Testis (tissue), 3 donors: ENCODE results near the gene RNF44. TPM values are rescaled to one million over a fixed set of nuclear protein-coding genes. Genes with fewer than 3 reads are reported as not detected.
"Not testable (repeated sequence)": the region's sequence is repeated elsewhere in the genome, so short reads cannot be mapped to it uniquely, and the experiment has no call there.

ENCODE experiments used
- DNase-seq: peaks from one replicate; pipeline ENCODE4 v3.0.0-alpha.2; 2019
- H3K27ac ChIP-seq, 2 donors: fragments of 200-600 bp; sonication (generic); one replicate each; pipeline ENCODE4 v1.5.1; 2019
- H3K27me3 ChIP-seq: fragments of 200-600 bp; sonication (generic); one replicate; pipeline ENCODE4 v1.5.1; 2019
- H3K36me3 ChIP-seq: fragments of 200-600 bp; sonication (generic); one replicate; pipeline ENCODE4 v1.5.1; 2017; ENCODE audit warnings: low read depth; ENCODE audit errors: missing control alignments
- H3K4me1 ChIP-seq: fragments of 200-600 bp; sonication (generic); one replicate; pipeline ENCODE4 v1.5.1; 2019
- H3K4me3 ChIP-seq, 2 donors: fragments of 200-600 bp; sonication (generic); one replicate each; pipeline ENCODE4 v1.5.1; 2017 to 2019
- H3K9me3 ChIP-seq: fragments of 200-600 bp; sonication (generic); one replicate; pipeline ENCODE4 v1.5.1; 2017
- POLR2A ChIP-seq: fragments of 450-650 bp; IDR thresholded peaks from one replicate; pipeline ENCODE4 v1.6.1; 2017; ENCODE audit warnings: antibody characterized with exemption, mild to moderate bottlenecking, moderate library complexity
- WGBS, 2 donors: methylation state at CpG; one replicate each; pipeline ENCODE4 v1.1.5; 2018; 5-methylcytosine and 5-hydroxymethylcytosine counted together
- intact Hi-C: fragments of 100-400 bp; cut with DNase I; formaldehyde crosslinking; loops from one replicate; pipeline ENCODE4 v1.15.1; 2023; ENCODE audit warnings: low total_unique reads
- polyA plus RNA-seq: library from polyadenylated mRNA; stranded (reverse); fragments of 350-450 nt; fragmentation: Illumina TruSeq; extraction: RNeasy Lipid Tissue Mini Kit (QIAGEN cat#74804); gene quantifications from one replicate; pipeline ENCODE4 v1.2.3, GENCODE V29; 2014; ENCODE audit warnings: low read depth, low replicate concordance; ENCODE audit not compliant: insufficient read depth
- small RNA-seq, 2 donors: library from RNA; depleted of rRNA; stranded (forward); fragments of <200 nt; gene quantifications; one replicate each; pipeline ENCODE3, GENCODE V24; 2016
- total RNA-seq, 2 donors: library from RNA; depleted of rRNA; stranded (reverse); fragments of >200 nt; gene quantifications; one replicate each; pipeline ENCODE4 v1.2.3, GENCODE V29; 2016
- TF ChIP-seq, protein P1 (sequence below), 3 experiments: fragments of 450-650 bp in 2 of 3; fragments of 200-600 bp in 1 of 3; sonication (generic) in 1 of 3; IDR thresholded peaks; one replicate each; pipeline ENCODE4 v1.5.1; 2016 to 2019; ENCODE audit warnings: antibody characterized with exemption in 3 of 3, mild to moderate bottlenecking in 2 of 3, moderate library complexity in 1 of 3

RNF44 gene
- total and polyA plus RNA-seq, 3 donors from 2014 or later, result 57.2 to 64.7 (median 60.1) TPM

DNA sequence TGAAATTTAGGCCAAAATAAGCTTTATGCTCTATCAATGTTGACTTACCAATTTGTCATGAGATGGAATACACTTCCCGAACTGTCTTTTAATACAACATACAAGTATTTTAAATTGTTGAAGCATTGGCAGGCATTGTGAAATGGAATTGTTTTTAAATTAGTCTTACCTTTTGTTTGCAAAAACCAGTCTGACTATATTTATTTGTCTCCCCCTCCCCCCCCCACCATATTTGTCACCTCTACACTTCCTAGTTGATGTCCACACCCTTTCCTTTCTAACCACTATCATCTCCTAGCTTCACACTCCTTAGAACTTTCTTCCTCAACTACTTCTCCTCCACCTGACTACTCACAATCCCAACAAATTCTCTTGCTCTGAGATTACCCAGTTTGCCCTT is 48.1 kb downstream of the RNF44 start:
- no peak overlapping the region for H3K4me3 ChIP-seq
- H3K27me3 ChIP-seq, result no peaks in the 10 kb centered on the region
- no peaks in the 10 kb centered on the region for H3K36me3 ChIP-seq
- no peak for DNase-seq
- H3K9me3 ChIP-seq, result no peaks in the 10 kb centered on the region
- no peak for TF ChIP-seq POLR2A
- TF ChIP-seq, protein P1, sequence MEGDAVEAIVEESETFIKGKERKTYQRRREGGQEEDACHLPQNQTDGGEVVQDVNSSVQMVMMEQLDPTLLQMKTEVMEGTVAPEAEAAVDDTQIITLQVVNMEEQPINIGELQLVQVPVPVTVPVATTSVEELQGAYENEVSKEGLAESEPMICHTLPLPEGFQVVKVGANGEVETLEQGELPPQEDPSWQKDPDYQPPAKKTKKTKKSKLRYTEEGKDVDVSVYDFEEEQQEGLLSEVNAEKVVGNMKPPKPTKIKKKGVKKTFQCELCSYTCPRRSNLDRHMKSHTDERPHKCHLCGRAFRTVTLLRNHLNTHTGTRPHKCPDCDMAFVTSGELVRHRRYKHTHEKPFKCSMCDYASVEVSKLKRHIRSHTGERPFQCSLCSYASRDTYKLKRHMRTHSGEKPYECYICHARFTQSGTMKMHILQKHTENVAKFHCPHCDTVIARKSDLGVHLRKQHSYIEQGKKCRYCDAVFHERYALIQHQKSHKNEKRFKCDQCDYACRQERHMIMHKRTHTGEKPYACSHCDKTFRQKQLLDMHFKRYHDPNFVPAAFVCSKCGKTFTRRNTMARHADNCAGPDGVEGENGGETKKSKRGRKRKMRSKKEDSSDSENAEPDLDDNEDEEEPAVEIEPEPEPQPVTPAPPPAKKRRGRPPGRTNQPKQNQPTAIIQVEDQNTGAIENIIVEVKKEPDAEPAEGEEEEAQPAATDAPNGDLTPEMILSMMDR (IDR thresholded peaks at IDR 0.05), result no peak
- no peak overlapping the region for H3K27ac ChIP-seq
- WGBS, 2 donors, result 96 to 100% methylated on average over 1 of the region's 1 CpG
- H3K4me1 ChIP-seq, result no peaks in the 10 kb centered on the region
- intact Hi-C loops, result no loop called here

DNA sequence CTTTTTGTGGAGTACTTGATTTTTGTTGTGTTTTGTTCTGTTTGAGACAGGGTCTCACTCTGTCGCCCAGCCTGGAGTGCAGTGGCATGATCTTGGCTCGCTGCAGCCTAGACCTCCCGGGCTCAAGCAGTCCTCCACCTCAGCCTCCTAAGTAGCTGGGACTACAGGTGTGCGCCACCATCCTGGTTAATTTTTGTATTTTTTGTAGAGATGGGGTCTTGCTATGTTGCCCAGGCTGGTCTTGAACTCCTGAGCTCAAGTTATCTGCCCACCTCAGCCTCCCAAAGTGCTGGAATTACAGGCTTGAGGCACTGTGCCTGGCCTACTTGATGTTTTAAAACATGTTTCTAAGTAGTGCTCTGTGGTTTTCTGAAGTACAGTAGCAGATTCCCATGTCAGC is 50.0 kb downstream of the RNF44 start:
- 97% methylated on average over 4 of the region's 4 CpGs for WGBS, 2 donors
- intact Hi-C loops, H3K36me3 ChIP-seq, H3K4me3 ChIP-seq, H3K27ac ChIP-seq, H3K9me3 ChIP-seq, H3K27me3 ChIP-seq, H3K4me1 ChIP-seq, DNase-seq: not testable (repeated sequence)

DNA sequence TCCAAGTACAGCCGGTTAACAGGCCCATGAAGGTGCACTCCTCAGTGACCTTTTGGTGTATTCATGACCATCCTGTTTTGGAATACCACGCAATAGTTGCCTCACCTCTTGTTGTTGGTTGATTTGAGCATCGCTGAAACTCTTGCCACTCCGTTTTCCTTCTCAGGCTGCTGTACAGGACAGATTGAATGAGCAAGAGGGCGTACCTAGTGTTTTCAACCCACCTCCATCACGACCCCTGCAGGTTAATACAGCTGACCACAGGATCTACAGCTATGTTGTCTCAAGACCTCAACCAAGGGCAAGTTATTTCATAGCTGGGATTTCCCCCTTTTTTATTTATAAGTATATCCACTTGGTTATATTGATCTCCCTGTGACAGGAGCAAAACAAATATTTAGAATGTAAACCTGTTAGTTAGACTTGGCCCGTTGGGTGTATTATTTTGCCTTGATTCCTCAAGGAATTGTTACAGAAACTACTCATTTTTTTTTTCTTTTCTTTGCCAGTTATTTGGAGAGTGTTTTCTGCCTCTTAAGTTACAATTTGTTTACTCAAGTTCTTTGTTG is 50.9 kb downstream of the RNF44 start:
- Histone ChIP-seq H3K9me3 (no peaks in the 10 kb centered on the region), H3K4me1 (no peaks in the 10 kb centered on the region), H3K36me3 (no peaks in the 10 kb centered on the region), H3K27ac (no peak overlapping the region), H3K27me3 (no peaks in the 10 kb centered on the region), H3K4me3 (no peak overlapping the region)
- intact Hi-C loops, result no loop called here
- TF ChIP-seq, protein P1 (IDR thresholded peaks at IDR 0.05), result no peak
- TF ChIP-seq POLR2A, result no peak
- 88 to 90% methylated on average over 7 of the region's 7 CpGs for WGBS, 2 donors
- no peak for DNase-seq

DNA sequence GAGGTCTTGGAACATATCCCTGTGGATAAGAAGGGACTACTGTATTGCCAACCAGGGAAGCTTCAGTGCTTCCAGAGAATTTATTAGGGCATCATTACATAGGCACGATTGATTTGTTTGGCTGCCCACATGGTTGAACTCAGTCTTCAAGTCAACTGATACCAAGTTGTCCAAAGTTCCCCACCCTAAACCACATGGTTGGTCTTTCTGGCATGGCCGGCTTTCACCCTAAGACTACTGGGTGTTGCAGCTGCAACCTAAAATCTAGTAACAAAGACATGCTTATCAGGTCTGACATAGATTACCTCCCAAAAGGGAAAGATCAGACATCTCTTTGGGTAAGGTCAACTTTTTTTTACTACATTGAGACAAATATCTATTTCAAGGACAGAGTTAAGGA is 52.0 kb downstream of the RNF44 start:
- no peaks in the 10 kb centered on the region for H3K9me3 ChIP-seq
- no peak for DNase-seq
- intact Hi-C loops, result no loop called here
- no peaks in the 10 kb centered on the region for H3K27me3 ChIP-seq
- no peaks in the 10 kb centered on the region for H3K4me1 ChIP-seq
- whole genome bisulfite sequencing, 2 donors, result 59 to 78% methylated on average over 2 of the region's 2 CpGs
- no peaks in the 10 kb centered on the region for H3K36me3 ChIP-seq
- no peak overlapping the region for H3K27ac ChIP-seq
- TF ChIP-seq, protein P1 (IDR thresholded peaks at IDR 0.05), result no peak
- no peak for TF ChIP-seq POLR2A
- H3K4me3 ChIP-seq, result no peak overlapping the region

DNA sequence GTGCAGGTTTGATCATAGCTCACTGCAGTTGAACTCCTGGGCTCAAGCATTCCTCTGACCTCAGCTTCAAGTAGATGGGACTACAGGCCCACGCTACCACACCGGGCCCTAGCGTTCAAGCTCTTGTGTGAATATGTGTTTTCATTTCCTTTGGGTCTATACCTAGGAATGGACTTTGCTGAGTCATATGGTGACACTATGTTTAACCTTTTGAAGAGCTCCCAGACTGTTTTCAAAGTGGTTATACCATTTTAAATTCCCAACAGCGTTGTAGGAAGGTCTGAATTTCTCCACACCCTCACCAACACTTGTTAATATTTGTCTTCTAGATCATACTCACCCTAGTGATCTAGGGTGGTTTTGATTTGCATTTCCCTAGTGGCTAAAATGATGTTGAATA is 55.5 kb downstream of the RNF44 start:
- H3K4me1 ChIP-seq, result no peaks in the 10 kb centered on the region
- no peak for DNase-seq
- 96 to 97% methylated on average over 4 of the region's 4 CpGs for WGBS, 2 donors
- no peaks in the 10 kb centered on the region for H3K36me3 ChIP-seq
- H3K9me3 ChIP-seq, result no peaks in the 10 kb centered on the region
- intact Hi-C loops, result no loop called here
- H3K27me3 ChIP-seq, result no peaks in the 10 kb centered on the region
- no peak overlapping the region for H3K4me3 ChIP-seq
- no peak overlapping the region for H3K27ac ChIP-seq
- no peak for TF ChIP-seq POLR2A
- TF ChIP-seq, protein P1 (IDR thresholded peaks at IDR 0.05), result no peak

Small RNA genes lying within 50 kb of the gene (small RNA-seq; reads per million reads assigned to genes)
- gene RF00019 (0 reads per million in 2 donors), gene RN7SL684P (0 reads per million in 2 donors)

Other genes starting within 250 kb of the RNF44 start
- gene KIAA1191, start 175.6 kb downstream of the RNF44 start, total RNA-seq, result 10 to 100 TPM; 35.5 to 60.3 TPM
- 34.9 TPM for gene KIAA1191, start 175.6 kb downstream of the RNF44 start, polyA plus RNA-seq
- 1 to 10 TPM; 5.8 to 8.9 TPM for gene ARL10, start 171.9 kb downstream of the RNF44 start, total RNA-seq
- 8.3 TPM for gene ARL10, start 171.9 kb downstream of the RNF44 start, polyA plus RNA-seq
- gene NOP16, start 148.8 kb downstream of the RNF44 start, total RNA-seq, result 10 to 100 TPM; 19.1 to 19.2 TPM
- gene NOP16, start 148.8 kb downstream of the RNF44 start, polyA plus RNA-seq, result 23.6 TPM
- gene HIGD2A, start 148.7 kb downstream of the RNF44 start, total RNA-seq, result 100 to 1,000 TPM; 129 to 184 TPM
- 128 TPM for gene HIGD2A, start 148.7 kb downstream of the RNF44 start, polyA plus RNA-seq
- gene CLTB, start 120.9 kb downstream of the RNF44 start, total RNA-seq, result 100 to 1,000 TPM; 103 to 107 TPM
- 60.8 TPM for gene CLTB, start 120.9 kb downstream of the RNF44 start, polyA plus RNA-seq
- 10 to 100 TPM; 53.9 to 57.6 TPM for gene FAF2, start 89.0 kb downstream of the RNF44 start, total RNA-seq
- 55.0 TPM for gene FAF2, start 89.0 kb downstream of the RNF44 start, polyA plus RNA-seq
- gene CDHR2, start 11.9 kb upstream of the RNF44 start, total RNA-seq, result 10 to 100 TPM; 32.0 to 60.5 TPM
- gene CDHR2, start 11.9 kb upstream of the RNF44 start, polyA plus RNA-seq, result 39.8 TPM
- 1 to 10 TPM; 5.7 to 8.4 TPM for gene GPRIN1, start 72.8 kb upstream of the RNF44 start, total RNA-seq
- gene GPRIN1, start 72.8 kb upstream of the RNF44 start, polyA plus RNA-seq, result 2.5 TPM
- gene SNCB, start 93.1 kb upstream of the RNF44 start, total RNA-seq, result under 1 TPM; 0.31 to 0.74 TPM
- gene SNCB, start 93.1 kb upstream of the RNF44 start, polyA plus RNA-seq, result 0.62 TPM
- gene EIF4E1B, start 93.3 kb upstream of the RNF44 start, total RNA-seq, result 1 to 10 TPM in 1 of 2 donors, under 1 TPM in 1; 0.99 to 2.4 TPM
- 1.0 TPM for gene EIF4E1B, start 93.3 kb upstream of the RNF44 start, polyA plus RNA-seq
- gene TSPAN17, start 110.1 kb upstream of the RNF44 start, total RNA-seq, result 10 to 100 TPM; 31.7 to 51.7 TPM
- 57.0 TPM for gene TSPAN17, start 110.1 kb upstream of the RNF44 start, polyA plus RNA-seq